Endometrium (tissue), 2 donors: ENCODE data around the gene PCCA.
A peak's percentile ranks its signal among the peaks of the same experiment; 100 is the strongest.
"Not testable (repeated sequence)": the region's sequence is repeated elsewhere in the genome, so short reads cannot be mapped to it uniquely, and the experiment has no call there.

Experiments
- FAIRE-seq: peaks from 2 replicates; lab custom pipeline; 2012; peaks lifted over from hg19 to GRCh38; lab: Jason Lieb, UNC
- donor health status: control.
- donor health status: control.

Gene PCCA

GRCh38 chr13:100088644-100089464 is at the start of gene PCCA:
TSS of gene PCCA (plus strand) at chr13:100089093. CDS start at chr13:100089121, 28 bp downstream.
- FAIRE-seq: peak; percentile 92

- FAIRE-seq: no peak
These were observed 49.2 kb upstream of the PCCA start for GRCh38 chr13:100039740-100040139.

DNA sequence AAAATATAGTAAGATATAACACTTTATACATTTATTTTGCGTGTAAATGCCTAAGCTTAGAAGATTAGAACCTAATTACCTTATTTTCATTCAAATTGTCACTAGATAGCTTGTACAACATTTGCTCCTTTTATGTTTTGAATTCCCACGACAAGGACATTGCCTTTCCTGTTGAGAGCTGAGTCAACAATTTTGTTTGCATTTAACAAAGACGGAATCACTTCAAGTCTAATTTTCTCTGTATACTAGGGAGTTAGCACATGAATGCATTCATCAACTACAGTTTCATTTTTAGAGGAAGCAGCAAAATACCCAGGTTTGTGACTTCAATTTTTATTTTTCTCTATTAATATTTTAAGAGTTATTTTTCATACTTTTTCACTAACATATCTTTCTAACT is 48.7 kb upstream of the PCCA start:
- FAIRE-seq: peak; percentile 23

GRCh38 chr13:100044936-100045335 is 44.0 kb upstream of the PCCA start:
- FAIRE-seq: no peak

DNA sequence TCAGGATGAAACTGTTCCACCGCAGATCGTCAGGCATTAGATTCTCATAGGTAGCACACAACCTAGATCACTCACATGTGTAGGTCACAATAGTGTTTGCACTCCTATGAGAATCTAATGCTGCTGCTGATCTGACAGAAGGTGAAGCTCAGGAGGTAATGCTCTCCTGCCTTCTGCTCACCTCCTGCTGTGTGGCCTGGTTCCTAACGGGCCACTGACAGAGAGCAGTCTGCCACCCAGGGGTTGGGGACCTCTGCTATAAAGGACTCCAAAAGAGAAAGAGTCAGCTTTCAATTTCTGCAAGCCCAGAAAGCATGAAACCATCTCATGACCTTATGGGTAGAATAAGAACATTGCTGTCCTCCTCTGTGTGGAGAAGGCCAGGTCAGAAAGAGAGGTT is 43.5 kb upstream of the PCCA start:
- no peak for FAIRE-seq

DNA sequence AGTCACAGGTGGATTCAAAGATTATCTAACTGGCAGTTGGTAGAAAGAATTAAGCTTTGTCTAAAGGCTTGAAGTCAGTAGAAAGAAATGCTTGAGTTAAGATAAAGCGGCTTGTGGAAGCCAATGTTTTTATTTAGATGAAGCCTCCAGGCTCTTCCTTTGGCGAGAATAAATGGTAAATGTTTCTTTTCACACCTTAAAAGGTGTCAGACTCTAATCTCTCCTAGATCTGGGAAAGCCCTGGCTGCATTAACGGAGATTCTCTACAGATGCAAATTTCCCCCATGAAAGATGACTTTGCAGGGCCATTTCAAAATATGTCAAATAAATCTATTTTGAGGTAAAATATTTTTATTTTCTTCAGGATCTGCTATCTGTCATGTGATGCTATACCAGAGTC is 37.8 kb upstream of the PCCA start:
- no peak for FAIRE-seq

GRCh38 chr13:100059827-100060226 is 29.1 kb upstream of the PCCA start:
- no peak for FAIRE-seq

DNA sequence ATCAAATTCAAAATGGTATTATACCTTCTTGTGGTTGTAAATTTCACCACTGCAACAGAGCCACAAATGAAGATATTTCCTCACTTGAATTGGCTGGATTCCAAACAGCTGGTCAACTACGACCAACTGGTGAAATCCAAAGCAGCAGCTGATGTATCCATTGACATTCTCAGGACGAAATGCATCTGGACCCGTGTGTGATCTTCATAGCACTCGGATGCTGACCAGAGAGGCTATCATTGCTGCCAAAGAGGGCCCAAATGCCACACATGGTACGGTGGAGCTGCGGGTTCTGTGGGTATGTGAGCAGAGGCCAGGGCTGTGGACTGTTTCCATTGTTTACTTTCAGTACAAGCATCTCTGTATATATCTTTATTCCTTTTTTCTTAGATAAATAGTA is 25.6 kb upstream of the PCCA start:
- no peak for FAIRE-seq

DNA sequence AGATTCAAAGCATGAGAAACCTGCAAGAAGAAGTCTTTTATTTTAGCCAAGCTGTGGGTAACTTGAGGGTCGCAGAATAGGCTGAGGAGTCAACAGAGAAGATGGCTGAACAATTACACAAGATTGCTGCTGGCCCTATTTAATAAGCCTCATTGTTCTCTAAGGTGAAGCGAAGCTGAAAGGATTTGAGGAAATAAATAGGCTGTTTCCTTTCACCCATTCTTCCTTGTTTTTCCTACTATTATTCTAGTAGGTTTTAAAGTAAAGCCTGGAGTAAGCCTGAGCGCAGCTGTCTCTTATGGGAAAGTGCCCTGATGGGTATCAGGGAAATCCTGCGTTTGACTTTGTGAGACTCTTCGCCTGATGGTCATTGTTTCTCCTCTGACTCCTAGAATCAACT is 25.0 kb upstream of the PCCA start:
- FAIRE-seq: no peak

DNA sequence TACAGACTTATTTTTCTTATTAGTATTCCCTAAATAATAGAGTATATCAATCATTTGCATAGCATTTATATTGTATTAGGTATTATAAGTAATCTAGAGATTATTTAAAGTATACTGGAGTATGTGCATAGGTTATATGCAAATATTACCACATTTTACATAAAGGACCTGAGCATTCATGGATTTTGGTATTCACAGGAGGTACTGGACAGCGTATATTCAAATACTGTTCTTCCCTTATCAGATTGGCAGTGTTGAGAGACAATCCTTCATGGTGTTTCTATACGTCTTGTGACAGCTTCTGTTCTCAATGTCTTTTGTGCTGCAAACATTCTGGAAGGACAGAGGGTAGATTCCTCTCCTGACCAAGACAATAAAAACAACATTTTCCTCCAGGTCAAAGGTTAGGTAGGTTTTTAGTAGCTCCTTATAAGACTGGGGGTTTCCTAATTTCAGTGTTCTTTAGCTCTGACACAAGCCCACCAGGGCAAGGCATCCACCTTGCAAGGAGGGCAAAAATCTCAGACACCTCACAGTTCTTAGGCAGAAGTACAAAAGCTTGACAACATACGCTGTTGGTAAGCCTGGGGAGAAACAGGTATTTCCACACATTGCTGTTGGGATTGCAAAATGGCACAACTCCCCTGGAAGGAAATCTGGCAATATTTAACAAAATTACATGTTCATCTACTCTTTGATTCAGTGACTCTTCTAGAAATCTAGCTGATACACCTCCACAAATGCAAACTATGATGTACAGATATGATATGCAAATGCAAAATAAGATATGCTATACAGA is 20.6 kb upstream of the PCCA start:
- FAIRE-seq: no peak

GRCh38 chr13:100069278-100069677 is 19.6 kb upstream of the PCCA start:
- peak; percentile 54 for FAIRE-seq

GRCh38 chr13:100075700-100076587 is 12.9 kb upstream of the PCCA start:
- no peak for FAIRE-seq

GRCh38 chr13:100079003-100079402 is 9.9 kb upstream of the PCCA start:
- FAIRE-seq: not testable (repeated sequence)

- FAIRE-seq: not testable (repeated sequence)
These were observed 5.5 kb upstream of the PCCA start for GRCh38 chr13:100083401-100083800.

DNA sequence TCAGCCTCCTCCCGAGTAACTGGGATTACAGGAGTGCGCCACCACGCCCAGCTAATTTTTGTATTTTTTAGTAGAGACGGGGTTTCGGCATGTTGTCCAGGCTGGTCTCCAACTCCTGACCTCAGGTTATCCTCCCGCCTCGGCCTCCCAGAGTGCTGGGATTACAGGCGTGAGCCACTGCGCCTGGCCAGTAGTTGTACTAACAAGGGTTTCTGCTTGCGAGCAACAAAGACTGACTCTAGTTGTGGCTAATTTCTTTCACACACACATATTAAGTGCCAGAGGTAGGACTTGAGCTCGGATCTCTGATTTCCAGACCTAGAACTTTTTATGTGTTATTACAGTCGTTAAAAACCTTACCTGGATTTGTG is 635 bp upstream of the PCCA start:
- no peak for FAIRE-seq

DNA sequence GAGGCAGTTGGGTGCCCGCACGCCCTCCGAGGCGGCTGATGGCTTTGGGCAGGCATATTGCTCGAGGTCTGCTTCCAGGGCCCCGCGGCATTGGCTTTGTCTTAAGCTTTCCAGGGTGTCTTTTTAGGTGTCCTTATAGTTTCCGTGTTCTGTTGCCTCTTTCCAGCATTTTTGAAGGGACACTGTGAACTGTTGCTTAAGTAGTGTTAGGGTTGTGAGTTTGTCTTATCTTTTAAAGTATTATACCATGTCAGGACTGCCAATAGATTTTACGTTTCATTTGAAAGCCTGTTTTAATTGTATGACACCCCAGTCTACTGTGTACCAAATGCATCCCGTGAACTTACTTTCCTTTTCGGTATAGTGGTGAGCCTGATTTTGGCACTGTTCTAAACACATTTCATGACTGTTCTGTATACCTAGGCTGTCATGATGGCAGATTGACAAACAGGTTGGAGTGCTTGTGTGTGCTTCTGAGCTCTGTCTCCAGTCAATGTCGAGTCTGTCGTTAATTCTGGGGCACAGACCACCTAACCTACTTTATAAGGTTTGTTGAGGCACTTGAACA is 656 bp downstream of the PCCA start:
- no peak for FAIRE-seq

DNA sequence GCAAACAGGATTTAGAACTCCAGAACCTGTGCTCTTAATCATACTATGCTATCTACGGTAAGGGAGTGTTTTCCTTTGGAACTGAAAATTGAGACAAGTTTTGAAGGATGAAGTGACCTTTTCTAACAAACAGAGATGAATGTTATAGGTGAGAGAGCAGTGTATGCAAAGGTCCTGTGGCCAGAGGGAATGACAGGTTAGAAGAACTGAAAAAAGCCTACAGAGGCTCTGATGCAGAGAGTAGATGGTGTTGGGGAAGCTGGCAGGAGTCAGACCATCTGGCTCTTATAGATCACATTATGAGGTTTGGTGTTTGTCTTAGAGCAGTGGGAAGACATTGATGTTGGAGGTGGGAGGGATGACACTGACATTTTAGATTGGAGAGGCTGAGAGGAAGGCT is 2.0 kb downstream of the PCCA start:
- no peak for FAIRE-seq

DNA sequence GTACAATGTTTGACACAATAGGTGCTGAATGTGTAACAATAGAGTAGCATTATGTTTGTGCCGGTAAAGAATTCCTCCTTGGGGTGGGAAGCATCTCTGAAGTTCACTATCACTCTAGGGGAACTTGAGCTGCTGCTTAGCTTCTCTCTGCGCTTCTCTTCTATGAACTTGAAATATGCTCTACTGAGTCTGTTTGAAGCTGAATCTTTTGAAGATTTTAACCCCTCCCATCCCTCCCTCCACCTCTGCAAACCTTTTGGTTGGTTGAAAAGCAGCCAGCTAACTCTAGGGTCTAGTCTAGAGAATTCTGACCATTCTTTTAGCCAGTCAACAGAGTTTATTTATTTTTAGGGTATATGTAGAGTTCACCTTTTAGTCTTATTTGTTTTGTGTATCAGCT is 2.5 kb downstream of the PCCA start:
- no peak for FAIRE-seq

GRCh38 chr13:100092273-100092672 is 3.4 kb downstream of the PCCA start:
- FAIRE-seq: not testable (repeated sequence)

DNA sequence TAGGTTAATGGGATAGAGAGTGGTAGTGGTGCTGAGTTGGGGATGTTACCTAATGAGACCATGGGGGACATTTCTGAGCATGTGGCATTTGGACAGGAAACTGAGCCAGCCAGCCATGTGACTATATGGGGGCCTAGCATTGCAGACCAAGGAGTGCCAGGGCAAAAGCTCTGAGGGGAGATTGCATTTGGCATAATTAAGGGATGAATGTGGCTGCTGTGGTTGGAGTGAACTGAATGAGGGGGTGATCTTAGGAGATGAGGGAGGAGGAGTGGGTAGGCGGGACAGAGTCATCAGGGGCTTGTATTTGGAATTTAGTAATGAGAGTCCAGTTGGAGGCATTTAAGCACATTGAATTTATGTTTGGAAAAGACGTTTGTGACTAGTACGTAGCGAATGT is 6.6 kb downstream of the PCCA start:
- no peak for FAIRE-seq

GRCh38 chr13:100096526-100096925 is 7.6 kb downstream of the PCCA start:
- FAIRE-seq: no peak

DNA sequence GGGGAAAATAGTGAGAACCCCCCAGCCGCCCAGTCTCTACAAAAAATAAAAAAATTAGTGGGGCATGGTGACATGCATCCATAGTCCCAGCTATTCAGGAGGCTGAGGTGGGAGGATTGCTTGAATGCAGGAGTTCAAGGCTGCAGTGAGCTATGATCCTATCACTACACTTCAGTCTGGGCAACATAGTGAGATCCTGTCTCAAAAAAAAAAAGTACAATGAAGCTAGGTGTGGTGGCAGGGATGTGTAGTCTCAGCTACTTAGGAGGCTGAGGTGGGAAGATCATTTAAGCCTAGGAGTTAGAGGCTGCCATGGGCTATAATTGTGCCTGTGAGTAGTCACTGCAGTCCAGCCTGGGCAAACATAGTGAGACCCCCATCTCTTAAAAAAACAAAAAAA is 8.9 kb downstream of the PCCA start:
- FAIRE-seq: no peak
